IPS-18c (cell line): ENCODE data around the gene NINJ1.

ENCODE experiments used
- H3K4me3 ChIP-seq: 2 replicates; pipeline ENCODE4 v1.7.0; 2013; ENCODE audit warnings: low read depth, mild to moderate bottlenecking, low read length, moderate library complexity; ENCODE audit not compliant: insufficient read depth
- H3K9me3 ChIP-seq: one replicate; pipeline ENCODE4 v1.6.1; 2013; ENCODE audit warnings: mild to moderate bottlenecking, low read length, moderate library complexity; ENCODE audit not compliant: control insufficient read depth, insufficient read depth

Gene NINJ1

DNA sequence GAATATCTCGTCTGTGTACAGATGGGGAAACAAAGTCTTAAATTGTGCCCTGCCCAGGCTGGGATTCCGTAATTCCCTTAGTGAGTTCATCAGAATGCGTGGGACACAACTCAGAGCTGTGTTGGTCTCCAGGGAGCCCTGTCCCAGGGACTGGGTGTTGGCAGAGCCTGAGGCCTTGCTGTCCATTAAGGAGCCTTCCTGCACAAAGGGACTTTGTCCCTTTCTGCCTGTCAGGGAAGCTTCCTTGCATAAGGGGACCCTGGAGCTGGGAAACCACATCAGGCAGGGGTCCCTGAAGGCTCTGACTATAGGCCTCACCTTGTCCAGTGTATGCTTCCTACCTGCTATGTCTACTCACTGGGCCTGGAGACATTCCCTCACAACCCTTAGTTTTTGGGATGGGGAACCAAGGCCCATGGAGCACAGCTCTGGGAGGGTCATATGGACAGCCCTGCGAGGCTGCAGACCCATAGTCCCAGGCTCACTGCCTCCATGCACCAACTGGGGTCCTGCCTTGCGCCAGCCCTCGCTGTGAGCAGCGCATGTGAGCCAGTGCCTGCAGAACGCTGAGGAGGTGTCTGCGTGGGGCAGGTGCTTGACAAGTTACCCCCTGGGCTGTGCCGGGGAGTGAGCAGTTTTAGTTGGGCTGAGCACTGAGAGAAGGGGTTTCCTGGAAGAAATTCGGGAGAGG is 36.4 kb downstream of the NINJ1 start:
- peaks cover 2% of the 10 kb centered on the region for H3K9me3 ChIP-seq
- no peak overlapping the region for H3K4me3 ChIP-seq

DNA sequence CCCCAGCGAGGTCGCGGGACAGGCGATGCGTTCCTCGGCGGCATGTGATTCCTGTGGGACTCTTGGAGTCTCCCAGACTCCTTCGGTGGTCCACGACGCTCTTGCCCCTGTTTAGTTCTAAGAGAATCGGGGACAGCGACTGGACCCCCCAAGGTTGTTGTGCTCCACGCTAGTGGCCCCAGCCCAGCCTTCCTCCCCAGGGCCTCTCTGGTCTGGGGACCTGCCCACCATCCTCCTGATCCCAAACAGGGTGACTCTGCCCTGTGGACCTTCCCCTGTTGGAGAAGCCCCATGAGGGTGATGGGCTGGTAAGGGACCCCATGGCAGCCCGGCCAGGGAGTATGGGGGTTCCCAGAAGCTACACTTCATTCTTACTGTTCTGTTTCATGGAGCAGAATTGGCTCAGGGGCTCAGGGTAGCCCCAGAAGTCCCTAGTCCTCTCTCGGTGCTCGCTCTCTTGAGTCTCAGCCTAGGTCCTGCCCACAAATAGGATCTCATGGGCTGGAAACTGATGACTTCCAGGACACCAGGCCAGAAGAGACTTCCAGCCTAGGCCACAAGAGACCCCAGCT is 37.2 kb downstream of the NINJ1 start:
- H3K9me3 ChIP-seq: peaks cover 2% of the 10 kb centered on the region
- H3K4me3 ChIP-seq: peak overlapping the region; percentile 83; the same call in 1 of the 2 replicates

DNA sequence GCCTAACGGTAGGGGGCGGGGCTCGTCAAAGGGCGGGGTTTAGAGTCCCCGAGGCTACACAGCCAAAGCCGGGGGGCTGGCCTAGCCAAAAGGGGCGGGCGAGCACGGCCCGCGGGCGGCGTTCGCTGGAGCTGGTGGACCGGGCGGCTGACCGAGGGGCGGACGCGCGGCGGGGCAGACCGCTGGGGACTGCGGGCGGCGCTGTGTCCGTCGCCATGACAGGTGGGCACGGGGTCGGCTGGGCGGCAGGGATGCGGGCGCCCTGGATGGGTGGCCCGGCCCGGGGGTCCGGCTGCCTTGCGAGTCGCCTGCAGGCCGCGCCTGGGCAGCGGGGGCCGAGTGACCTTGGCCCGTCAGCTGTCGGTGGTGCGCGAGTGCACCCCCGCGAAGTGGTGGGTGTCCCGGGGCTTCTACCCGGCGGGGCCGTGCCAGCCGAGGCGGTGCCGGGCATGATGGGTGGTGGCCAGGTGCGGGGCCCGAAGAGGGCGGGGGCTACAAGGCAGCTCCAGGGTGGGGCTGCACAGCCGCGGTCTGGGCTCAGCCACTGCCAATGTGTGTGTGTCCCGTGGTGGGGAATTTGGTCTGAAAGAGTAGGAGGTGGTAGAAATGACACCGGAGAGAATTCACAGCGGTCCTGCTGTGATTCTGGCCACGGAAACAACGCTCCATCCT is 37.8 kb downstream of the NINJ1 start, which contains the start of gene CARD19:
TSS of gene CARD19 (plus strand) at position 87 of the 672 bp plus-strand sequence. CDS start at position 216, 129 bp downstream.
- Histone ChIP-seq H3K9me3 (peaks cover 2% of the 10 kb centered on the region), H3K4me3 (peak within 1 kb of the TSS; percentile 83)

DNA sequence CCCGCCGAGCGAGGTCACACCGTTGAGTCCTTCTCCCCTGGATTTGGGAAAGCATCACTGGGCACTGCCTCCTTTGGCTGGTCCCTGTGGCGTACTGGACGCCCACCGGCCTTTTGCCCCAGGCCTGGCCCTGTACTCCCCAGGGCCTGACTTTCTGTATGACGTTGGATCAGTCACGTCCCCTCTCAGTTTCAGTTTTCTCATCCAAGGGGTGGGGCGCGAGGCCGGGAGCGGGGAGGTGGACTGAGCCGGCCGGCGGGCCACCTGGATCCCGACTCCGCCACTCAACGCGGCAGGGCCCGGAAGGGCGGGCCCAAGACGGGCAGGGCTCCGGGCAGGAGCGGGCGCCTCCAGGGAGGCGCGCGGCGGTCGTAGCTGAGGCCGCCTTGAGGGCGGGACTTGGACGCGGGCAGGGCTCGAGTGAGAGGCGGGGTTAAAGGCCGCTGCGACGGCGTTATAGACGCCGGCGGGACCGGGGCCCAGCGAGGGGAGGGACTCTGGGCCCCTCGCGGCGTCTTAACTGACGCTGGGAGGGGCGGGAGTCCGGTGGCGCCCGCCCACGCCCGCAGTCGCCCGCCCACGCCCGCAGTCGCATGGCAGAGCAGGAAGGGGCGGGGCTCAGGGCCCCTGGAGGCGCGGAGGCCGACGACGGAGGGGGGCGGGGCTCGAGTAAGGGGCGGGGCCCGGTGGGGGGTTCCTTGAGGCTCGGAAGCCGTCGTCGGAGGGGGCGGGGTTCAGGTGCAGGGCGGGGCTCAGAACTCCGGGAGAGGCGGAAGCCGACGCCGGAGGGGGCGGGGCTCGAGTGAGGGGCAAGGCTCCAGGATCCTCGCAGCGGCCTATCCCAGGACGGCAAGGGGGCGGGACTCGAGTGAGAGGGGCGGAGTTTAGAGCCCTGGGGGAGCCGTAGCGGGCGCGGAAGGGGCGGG is 38.6 kb downstream of the NINJ1 start:
- Histone ChIP-seq H3K4me3 (peak overlapping the region; percentile 83; the same call in 1 of the 2 replicates), H3K9me3 (peaks cover 2% of the 10 kb centered on the region)

DNA sequence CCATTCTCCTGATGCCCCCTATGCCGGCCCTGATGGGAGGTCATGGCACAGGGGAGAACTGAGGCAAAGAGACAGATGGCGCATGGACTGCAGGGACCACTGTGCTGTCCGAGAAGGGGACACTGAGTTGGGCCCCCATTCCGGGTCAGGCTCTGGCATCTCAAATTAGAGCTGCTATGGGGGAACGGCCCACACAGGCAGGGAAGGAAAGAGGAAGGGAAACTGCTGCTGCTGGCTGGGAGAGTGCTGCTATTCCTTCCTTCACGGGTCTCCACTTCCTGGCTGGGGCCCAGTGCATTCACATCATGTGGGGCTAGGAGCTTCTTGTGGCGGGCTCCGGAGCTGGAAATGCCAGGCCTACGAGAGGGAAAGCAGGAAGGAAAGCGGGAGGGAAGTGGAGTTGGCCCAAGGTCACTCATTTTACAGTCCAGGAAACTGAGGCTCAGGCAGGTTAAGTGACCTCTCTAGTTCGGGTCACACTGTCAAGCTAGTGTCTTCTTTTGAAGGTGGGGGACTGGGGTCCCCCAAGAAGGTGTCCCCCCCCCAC is 39.3 kb downstream of the NINJ1 start:
- Histone ChIP-seq H3K4me3 (peak overlapping the region; percentile 63; the same call in 1 of the 2 replicates), H3K9me3 (peaks cover 2% of the 10 kb centered on the region)

DNA sequence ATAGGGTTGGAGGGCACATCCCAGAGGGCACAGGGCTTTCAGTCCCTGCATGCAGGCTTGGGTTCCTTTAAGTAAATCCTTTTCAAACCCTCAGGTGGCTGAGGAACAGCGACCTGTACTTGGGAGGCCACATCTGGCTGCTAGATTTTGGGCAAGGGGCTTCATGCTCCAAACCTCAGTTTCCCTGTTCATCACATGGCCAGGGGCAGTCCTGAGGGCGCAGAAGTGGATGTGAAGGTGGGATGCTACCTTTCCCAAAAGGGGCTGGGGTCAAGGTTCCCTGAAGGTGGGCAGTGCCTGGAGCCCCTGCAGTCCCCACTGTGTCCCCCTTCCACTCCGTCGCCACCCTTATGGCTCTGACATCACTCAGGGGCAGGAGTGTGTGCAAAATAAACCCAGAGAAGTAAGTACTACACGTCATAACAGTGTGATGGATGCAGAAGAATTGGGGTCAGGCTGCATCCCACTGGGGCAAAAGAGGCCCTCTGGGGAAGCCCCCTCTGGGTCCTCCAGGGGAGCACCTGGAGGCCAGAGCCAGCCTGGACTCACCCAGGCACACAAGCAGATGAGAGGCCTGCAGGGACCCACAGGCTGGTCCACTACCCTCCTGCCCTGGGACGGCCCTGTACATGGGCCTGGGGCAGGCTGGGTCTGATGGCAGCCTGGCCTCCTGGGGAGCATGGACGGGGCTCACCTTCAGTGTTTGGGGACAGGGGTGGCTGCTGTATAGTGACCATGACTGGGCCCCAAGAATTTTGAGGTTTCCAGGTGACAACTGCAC is 40.0 kb downstream of the NINJ1 start:
- no peak overlapping the region for H3K4me3 ChIP-seq

DNA sequence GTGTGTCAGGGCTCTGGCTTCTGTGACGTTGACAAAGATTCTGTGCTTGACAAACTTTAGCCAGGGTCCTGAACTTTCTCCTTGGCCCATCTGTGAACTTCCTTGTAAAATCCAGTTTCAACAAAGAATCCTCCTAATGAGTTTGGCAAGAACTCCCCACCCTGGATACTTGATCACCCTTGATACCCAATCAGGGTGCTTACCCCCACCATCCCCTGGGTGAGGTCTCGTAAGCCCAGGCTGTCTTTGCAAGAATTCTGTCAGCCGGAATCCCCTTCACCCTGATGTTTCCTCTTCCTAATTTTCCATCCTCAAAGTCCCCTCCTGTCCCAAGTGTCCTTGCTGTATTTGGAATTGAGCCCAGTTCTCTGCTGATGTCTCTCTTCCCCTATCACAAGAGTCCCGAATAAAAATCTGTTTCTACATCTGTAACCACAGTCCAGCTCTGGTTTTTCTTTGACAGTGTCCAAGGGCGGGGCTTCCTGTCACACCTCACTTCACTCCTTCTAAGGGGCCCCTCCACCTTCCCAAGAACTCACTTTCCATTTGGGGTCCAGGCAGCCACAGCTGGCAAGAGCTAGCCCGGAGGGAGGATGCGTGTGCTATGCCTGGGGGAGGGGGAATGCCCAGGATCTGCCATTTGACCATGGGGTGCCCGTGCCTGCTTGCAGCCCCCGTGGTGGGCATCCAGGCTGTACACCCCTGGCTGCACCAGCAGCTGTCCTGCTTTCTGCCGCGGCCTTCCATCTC is 40.7 kb downstream of the NINJ1 start:
- no peaks in the 10 kb centered on the region for H3K9me3 ChIP-seq
- no peak overlapping the region for H3K4me3 ChIP-seq

More for the DNA sequence above, 40.0 kb downstream of the NINJ1 start:
- peaks cover 2% of the 10 kb centered on the region for H3K9me3 ChIP-seq

DNA sequence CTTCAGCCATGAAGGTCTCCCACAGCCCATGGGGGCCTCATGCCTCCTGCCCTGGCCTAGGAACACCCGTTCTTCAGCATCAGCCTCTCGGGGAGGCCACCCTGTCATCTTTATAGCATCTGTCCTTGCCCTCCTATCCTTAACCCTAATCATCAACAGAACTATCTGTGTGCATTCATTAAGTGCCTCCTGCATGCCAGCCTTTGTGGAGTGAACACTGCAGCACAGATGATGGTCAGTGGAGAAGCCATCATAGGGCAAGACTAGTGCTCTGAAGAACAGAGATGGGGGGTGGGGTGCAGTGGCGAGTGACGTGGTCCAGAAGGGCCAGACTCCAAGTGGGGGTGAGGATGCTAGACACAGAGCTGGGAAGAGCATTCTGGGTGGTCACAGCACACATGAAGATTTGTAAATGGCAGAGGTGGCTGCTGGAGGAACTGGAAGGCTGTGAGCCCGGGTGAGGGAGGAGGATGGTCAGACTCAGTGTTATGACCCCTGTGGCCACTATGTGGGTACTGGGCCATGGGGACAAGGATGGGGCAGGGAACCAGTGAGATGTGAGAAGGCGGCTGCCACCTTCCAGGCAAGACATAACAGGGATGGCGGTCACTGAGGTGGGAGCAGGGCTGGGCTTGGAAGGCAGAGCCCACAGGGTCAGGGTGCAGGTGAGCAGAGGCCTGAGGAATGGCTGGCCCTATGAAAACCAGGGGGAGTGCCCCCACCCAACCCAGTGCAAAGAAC is 41.6 kb downstream of the NINJ1 start:
- H3K9me3 ChIP-seq: no peaks in the 10 kb centered on the region

DNA sequence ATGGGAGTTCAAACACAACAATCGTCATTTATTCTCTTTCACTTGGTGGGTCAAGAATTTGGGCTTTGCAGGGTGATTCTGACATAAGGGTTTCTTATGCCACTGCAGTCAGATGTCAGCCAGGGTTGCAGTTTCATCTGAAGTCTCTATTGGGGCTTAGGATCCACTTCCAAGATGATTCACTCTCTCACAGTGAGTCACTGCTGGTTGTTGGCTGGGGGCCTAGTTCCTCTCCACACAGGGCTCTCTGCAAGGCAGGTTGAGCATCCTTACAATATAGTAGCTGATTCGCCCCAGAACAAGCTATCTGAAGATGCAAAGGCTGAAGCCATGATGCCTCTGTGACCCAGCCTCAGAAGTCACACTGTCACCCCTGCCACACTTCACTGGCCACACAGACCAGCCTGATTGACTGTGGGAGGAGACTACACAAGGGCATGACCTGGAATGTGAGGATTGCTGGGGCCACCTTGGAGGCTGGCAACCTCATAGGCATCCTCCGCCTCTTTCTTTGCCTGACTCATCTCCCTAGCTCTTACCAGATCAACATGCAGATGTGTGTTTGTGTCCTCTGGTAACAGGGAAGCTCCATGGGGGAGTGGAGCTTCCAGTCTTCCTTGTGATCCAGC is 42.5 kb downstream of the NINJ1 start:
- H3K4me3 ChIP-seq: no peak overlapping the region
- H3K9me3 ChIP-seq: no peaks in the 10 kb centered on the region

More for the DNA sequence above, 41.6 kb downstream of the NINJ1 start:
- no peak overlapping the region for H3K4me3 ChIP-seq

DNA sequence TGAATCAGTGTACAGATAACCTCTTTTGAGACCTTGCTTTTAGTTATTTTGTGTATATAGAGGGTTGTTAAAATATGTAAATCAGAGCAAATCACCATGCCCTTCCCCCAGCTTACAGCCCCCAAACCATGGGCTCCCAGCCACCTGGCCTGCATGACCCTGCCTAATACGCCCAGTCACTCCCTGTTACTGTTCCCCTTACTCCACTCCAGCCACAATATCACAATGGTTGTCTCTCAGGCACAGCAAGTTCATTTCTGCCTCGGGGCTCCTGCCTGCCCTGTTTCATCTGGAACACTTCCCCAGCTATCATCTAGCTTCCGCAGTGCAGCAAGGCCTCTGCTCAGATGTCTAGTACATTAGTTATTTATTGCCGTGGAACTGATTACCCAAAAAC is 43.0 kb downstream of the NINJ1 start:
- no peaks in the 10 kb centered on the region for H3K9me3 ChIP-seq
- no peak overlapping the region for H3K4me3 ChIP-seq

DNA sequence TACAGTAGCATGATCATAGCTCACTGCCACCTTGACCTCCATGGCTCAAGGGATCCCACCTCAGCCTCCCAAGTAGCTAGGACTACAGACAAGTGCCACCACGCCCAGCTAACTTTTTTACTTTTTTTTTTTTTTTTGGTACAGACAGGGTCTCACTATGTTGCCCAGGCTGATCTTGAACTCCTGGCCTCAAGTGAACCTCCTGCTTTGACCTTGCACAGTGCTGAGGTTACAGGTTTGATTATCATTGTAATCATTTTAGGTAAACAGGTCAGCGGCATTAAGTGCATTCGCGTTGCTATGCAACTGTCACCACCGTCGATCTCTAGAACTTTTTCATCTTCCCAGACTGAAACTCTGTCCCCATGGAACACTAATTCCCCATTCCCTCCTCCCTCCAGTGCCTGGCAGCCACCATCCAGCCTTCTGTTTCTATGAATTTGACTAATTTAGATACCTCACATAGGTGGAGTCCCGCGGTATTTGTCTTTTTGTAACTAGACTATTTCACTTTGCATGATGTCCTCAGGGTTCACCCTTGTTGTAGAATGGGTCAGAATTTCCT is 43.9 kb downstream of the NINJ1 start:
- Histone ChIP-seq H3K9me3 (no peaks in the 10 kb centered on the region), H3K4me3 (no peak overlapping the region)

DNA sequence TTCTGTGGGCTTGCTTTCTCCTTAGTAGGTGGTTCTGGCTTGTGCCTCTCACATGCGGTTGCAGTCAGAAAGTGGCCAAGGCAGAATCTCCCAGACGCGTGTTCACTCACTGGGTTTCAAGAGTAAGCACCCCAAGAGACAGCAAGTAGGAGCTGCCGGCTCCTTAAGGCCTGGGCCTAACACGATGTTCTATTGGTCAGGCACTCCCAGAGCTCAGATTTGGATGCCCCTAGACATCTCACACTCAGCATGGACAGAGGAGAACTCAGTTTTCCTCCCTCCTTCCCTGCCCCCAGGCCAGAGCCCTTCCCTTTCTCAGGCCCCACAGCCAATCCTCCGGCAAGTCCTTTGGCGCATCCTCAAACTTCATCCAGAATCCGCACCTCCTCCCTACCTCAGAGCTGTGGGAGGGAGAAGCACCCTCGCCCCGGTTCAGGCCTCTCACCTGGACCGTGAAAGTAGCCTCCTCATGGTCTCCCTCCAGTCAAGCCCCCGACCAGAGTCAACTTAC is 44.5 kb downstream of the NINJ1 start:
- no peaks in the 10 kb centered on the region for H3K9me3 ChIP-seq

DNA sequence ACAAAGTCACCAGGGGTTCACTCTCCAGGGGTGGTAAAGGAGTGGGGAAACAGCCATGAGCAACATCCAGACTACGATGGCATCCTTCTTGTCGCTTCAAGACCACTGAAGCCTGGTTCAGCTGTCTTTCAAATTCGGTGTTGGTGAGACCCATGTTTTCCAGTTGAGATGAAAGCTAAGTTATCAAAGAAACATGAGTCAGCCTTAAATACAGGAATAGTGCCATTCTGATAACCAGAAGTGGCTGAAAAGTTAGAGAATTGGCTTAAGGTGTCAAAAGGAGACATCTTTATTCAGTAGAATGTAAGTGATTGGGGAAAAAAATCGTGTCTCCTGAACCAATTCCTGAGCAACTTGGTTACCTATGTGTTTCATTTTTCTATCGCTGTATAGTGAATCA is 45.0 kb downstream of the NINJ1 start:
- H3K9me3 ChIP-seq: no peaks in the 10 kb centered on the region

More for the DNA sequence above, 44.5 kb downstream of the NINJ1 start:
- H3K4me3 ChIP-seq: no peak overlapping the region

DNA sequence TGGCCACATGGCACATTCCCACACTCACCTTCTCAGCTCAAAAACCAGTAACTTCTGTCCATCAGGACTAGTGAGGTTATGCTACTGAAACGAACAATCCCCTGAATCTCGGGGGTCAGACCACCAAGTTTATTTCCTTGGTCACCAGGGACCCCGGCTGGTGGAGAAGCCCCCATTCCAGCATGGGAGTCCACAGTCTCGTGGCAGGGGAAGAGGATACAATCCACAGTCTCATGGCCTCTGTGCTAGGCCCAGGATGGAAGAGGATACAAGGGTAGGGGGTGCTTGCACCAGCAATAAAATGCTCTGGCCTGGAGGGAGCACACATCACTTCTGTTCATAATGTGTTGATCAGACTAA is 45.4 kb downstream of the NINJ1 start:
- Histone ChIP-seq H3K4me3 (no peak overlapping the region), H3K9me3 (no peaks in the 10 kb centered on the region)

More for the DNA sequence above, 45.0 kb downstream of the NINJ1 start:
- no peak overlapping the region for H3K4me3 ChIP-seq
